Fibroblast of lung (primary cell): Measurements from ENCODE around the gene PLXNA2. TPM values are rescaled to one million over a fixed set of nuclear protein-coding genes. Genes with fewer than 3 reads are reported as not detected.

ENCODE experiments used
- DNase-seq, 2 donors: peaks; one replicate each; pipeline versions ENCODE4 v3.0.0 to v3.0.0-alpha.2; 2010; ENCODE audit warnings: low read depth in 2 of 2
- H2AFZ ChIP-seq: 2 replicates; pipeline ENCODE4 v1.5.1; 2012; ENCODE audit warnings: low read length, control low read depth, inconsistent platforms
- H3K27ac ChIP-seq: 2 replicates; pipeline ENCODE4 v1.5.1; 2011; ENCODE audit warnings: low read length, control low read depth; ENCODE audit not compliant: insufficient read depth
- H3K27me3 ChIP-seq: 2 replicates; pipeline ENCODE4 v1.5.1; 2011; ENCODE audit warnings: mild to moderate bottlenecking, low read length; ENCODE audit not compliant: control insufficient read depth, insufficient read depth
- H3K36me3 ChIP-seq: 2 replicates; pipeline ENCODE4 v1.5.1; 2011; ENCODE audit warnings: low read length; ENCODE audit not compliant: control insufficient read depth, insufficient read depth
- H3K4me1 ChIP-seq: 2 replicates; pipeline ENCODE4 v1.5.1; 2011; ENCODE audit warnings: low read length; ENCODE audit not compliant: control insufficient read depth, insufficient read depth; ENCODE audit errors: extremely low read depth
- H3K4me2 ChIP-seq: 2 replicates; pipeline ENCODE4 v1.5.1; 2011; ENCODE audit warnings: low read length, control low read depth; ENCODE audit not compliant: insufficient read depth; ENCODE audit errors: extremely low read depth
- H3K4me3 ChIP-seq, 4 experiments: fragments of 200-600 bp in 1 of 4; sonication (generic) in 1 of 4; replicated peaks in 1 of 4; 2 replicates each; pipeline ENCODE4 v1.5.1; 2011 to 2016; ENCODE audit warnings: low read length in 4 of 4, low read depth in 3 of 4, mild to moderate bottlenecking in 3 of 4, control low read depth in 2 of 4, inconsistent platforms in 1 of 4, mixed read lengths in 1 of 4; ENCODE audit not compliant: insufficient read depth in 1 of 4; ENCODE audit errors: control extremely low read depth in 1 of 4
- H3K79me2 ChIP-seq: 2 replicates; pipeline ENCODE4 v1.5.1; 2012; ENCODE audit warnings: mild to moderate bottlenecking, low read length, inconsistent platforms; ENCODE audit not compliant: control insufficient read depth, insufficient read depth
- H3K9ac ChIP-seq: 2 replicates; pipeline ENCODE4 v1.5.1; 2011; ENCODE audit warnings: mild to moderate bottlenecking, low read length, control low read depth; ENCODE audit not compliant: insufficient read depth
- H3K9me3 ChIP-seq: 2 replicates; pipeline ENCODE4 v1.5.1; 2012; ENCODE audit warnings: low read depth, low read length; ENCODE audit not compliant: control insufficient read depth, insufficient read depth
- H4K20me1 ChIP-seq: 2 replicates; pipeline ENCODE4 v1.5.1; 2011; ENCODE audit warnings: low read length; ENCODE audit not compliant: control insufficient read depth, insufficient read depth; ENCODE audit errors: extremely low read depth
- EZH2 ChIP-seq: IDR thresholded peaks from 2 replicates; pipeline ENCODE4 v1.5.1; 2012; ENCODE audit warnings: low read length, control low read depth, mild to moderate bottlenecking; ENCODE audit errors: missing control alignments
- polyA plus RNA-seq, 2 donors: library from polyadenylated mRNA; depleted of rRNA in 1 of 2; stranded (reverse) in 1 of 2; unstranded in 1 of 2; fragments of >200 nt; gene quantifications; 2 replicates each; pipeline ENCODE4 v1.2.1, GENCODE V29; 2011 to 2012; ENCODE audit warnings: missing spikeins in 1 of 2
- total RNA-seq: library from RNA; depleted of rRNA; stranded (reverse); fragments of >200 nt; gene quantifications from 2 replicates; pipeline ENCODE4 v1.2.1, GENCODE V29; 2014
- TF ChIP-seq, protein P1 (sequence below), 2 donors: IDR thresholded peaks in 1 of 2; conservative IDR thresholded peaks in 1 of 2; 1 replicate in 1 of 2; 2 replicates in 1 of 2; pipeline ENCODE4 v1.5.1; 2011 to 2012; ENCODE audit warnings: low read length in 2 of 2, control low read depth in 1 of 2, inconsistent platforms in 1 of 2, low read depth in 1 of 2, mild to moderate bottlenecking in 1 of 2

Gene PLXNA2
- total and polyA plus RNA-seq, 2 donors (not counting 1 experiment from before 2014, with no cell fraction given), result 0.43 to 2.0 TPM

DNA sequence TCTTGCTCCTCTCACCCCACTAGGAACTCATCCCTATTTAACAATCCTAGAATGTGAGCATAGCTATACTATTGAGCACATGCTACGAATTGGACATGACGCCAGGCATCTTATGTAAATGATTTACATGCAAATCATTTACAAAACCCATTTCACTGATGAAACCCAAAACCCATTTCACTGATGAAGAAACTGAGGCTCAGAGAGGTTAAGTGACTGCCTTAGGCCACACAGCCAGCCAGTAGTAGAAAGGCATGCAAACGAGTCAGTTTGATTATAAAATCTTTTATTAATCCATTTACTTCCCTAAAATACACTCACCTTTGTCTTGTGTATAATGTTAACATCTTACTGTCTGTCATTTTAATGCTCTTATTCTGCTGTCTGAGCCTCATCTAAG lies 87.9 kb downstream of the PLXNA2 start:
- no peak for DNase-seq
- Histone ChIP-seq H3K27me3 (no peaks in the 10 kb centered on the region), H4K20me1 (no peaks in the 10 kb centered on the region)

DNA sequence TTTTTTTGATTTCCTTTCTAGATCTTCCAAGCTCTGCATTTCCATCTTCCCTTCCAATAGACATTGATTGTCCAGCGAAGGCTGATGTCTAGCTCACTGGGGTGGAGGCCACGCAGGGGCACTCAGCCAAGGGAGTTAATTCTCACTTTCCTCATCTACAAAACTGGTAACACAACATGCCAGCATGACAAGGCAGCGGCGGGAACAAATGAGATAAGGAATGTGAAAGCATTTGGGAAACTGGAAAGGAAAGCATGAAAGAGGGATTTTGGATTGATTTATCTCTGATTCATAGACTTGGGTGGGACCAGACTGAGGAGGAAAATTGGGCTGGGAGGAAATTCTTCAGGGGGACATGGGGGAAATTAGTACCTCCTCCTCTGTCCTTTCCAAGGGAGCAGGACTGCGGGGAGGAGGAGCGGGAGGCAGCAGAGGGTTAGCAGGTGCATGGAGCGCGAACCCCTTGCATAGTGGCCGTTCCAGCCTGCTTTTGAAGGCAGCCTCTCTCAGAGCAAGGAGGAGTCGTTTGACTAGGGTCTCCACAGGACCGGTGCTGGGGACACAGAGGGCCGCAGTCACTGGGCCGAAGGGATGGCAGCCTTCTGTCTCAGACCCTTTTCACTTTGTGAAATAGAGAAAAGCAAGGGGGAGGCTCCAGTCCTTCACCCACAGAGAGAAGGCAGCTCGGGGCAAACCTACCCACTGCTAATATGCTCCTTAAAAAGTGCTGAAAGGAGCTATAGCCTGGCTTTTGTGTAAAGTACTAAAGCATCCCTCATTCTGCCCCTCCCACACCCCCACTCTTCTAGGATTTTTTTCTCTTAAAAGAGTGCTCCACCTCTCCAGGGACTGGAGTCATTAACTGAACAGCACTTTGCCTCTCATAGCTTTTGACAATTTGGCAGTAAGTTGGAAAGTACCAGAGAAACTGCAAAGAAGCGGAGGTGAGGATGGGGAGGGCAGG lies 89.2 kb downstream of the PLXNA2 start:
- H4K20me1 ChIP-seq, result no peaks in the 10 kb centered on the region
- H2AFZ ChIP-seq, result no peak overlapping the region
- DNase-seq, result peak in 1 of 2 donors; percentile 45
- no peaks in the 10 kb centered on the region for H3K36me3 ChIP-seq
- no peak overlapping the region for H3K4me3 ChIP-seq
- no peak overlapping the region for H3K4me2 ChIP-seq
- H3K9ac ChIP-seq, result no peak overlapping the region
- no peaks in the 10 kb centered on the region for H3K27me3 ChIP-seq
- no peak overlapping the region for H3K27ac ChIP-seq
- H3K9me3 ChIP-seq, result no peaks in the 10 kb centered on the region
- H3K79me2 ChIP-seq, result no peaks in the 10 kb centered on the region
- H3K4me1 ChIP-seq, result no peaks in the 10 kb centered on the region
- TF ChIP-seq EZH2, result no peak
- TF ChIP-seq, protein P1, sequence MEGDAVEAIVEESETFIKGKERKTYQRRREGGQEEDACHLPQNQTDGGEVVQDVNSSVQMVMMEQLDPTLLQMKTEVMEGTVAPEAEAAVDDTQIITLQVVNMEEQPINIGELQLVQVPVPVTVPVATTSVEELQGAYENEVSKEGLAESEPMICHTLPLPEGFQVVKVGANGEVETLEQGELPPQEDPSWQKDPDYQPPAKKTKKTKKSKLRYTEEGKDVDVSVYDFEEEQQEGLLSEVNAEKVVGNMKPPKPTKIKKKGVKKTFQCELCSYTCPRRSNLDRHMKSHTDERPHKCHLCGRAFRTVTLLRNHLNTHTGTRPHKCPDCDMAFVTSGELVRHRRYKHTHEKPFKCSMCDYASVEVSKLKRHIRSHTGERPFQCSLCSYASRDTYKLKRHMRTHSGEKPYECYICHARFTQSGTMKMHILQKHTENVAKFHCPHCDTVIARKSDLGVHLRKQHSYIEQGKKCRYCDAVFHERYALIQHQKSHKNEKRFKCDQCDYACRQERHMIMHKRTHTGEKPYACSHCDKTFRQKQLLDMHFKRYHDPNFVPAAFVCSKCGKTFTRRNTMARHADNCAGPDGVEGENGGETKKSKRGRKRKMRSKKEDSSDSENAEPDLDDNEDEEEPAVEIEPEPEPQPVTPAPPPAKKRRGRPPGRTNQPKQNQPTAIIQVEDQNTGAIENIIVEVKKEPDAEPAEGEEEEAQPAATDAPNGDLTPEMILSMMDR (conservative IDR thresholded peaks at IDR 0.05 in 1 of 2, IDR thresholded peaks at IDR 0.05 in 1 of 2; ENCODE audit: low read depth in 1 of 2, low read length in 2 of 2), result no peak

More for the DNA sequence above, 87.9 kb downstream of the PLXNA2 start:
- Histone ChIP-seq H3K9ac (no peak overlapping the region), H3K27ac (no peak overlapping the region), H3K4me2 (no peak overlapping the region), H3K36me3 (no peaks in the 10 kb centered on the region), H3K4me1 (no peaks in the 10 kb centered on the region), H3K79me2 (no peaks in the 10 kb centered on the region), H3K9me3 (no peaks in the 10 kb centered on the region), H3K4me3 (no peak overlapping the region), H2AFZ (no peak overlapping the region)
- TF ChIP-seq, protein P1 (conservative IDR thresholded peaks at IDR 0.05 in 1 of 2, IDR thresholded peaks at IDR 0.05 in 1 of 2; ENCODE audit: low read depth in 1 of 2, low read length in 2 of 2), result no peak
- no peak for TF ChIP-seq EZH2

DNA sequence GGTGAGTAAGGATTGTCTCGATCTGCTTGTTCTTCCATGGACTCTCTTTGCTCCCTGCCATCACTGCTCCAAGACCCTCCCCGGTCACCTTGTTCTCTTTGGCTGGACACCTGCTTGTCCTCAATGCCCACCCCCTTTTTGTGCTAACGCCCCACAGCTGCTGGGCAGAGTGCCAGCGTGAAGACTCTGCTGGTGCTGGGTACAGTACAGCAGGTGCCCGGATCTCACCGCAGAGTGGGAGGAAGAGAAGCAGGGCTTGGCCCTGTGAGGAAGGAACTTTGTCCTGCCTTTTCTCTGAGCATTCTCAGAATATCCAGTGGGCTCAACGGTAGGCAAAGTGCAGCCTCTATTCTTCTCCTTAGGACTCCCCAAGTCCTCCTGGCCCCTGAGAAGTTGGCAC lies 90.1 kb downstream of the PLXNA2 start:
- no peaks in the 10 kb centered on the region for H3K27me3 ChIP-seq
- H2AFZ ChIP-seq, result no peak overlapping the region
- no peak for TF ChIP-seq EZH2
- TF ChIP-seq, protein P1 (conservative IDR thresholded peaks at IDR 0.05 in 1 of 2, IDR thresholded peaks at IDR 0.05 in 1 of 2; ENCODE audit: low read depth in 1 of 2, low read length in 2 of 2), result no peak
- no peaks in the 10 kb centered on the region for H3K9me3 ChIP-seq
- no peaks in the 10 kb centered on the region for H3K79me2 ChIP-seq
- no peak overlapping the region for H3K4me3 ChIP-seq
- no peaks in the 10 kb centered on the region for H4K20me1 ChIP-seq
- no peaks in the 10 kb centered on the region for H3K4me1 ChIP-seq
- H3K36me3 ChIP-seq, result no peaks in the 10 kb centered on the region
- DNase-seq, result no peak
- no peak overlapping the region for H3K4me2 ChIP-seq
- H3K9ac ChIP-seq, result no peak overlapping the region
- no peak overlapping the region for H3K27ac ChIP-seq
